A549 treated with AZD2906 at 1 μM for 4 hours (cell line): Measurements from ENCODE around the gene ASCC1. TPM values are rescaled to one million over a fixed set of nuclear protein-coding genes. Genes with fewer than 3 reads are reported as not detected.

Experiments
- total RNA-seq: library from RNA; stranded (reverse); fragments of 200-300 nt; extraction: Qiagen RNA extraction; gene quantifications from 5 replicates; pipeline ENCODE4 v1.2.3, GENCODE V29; 2022

The ASCC1 gene, protein sequence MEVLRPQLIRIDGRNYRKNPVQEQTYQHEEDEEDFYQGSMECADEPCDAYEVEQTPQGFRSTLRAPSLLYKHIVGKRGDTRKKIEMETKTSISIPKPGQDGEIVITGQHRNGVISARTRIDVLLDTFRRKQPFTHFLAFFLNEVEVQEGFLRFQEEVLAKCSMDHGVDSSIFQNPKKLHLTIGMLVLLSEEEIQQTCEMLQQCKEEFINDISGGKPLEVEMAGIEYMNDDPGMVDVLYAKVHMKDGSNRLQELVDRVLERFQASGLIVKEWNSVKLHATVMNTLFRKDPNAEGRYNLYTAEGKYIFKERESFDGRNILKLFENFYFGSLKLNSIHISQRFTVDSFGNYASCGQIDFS
- 34.8 to 47.1 TPM (median 36.0 TPM) in 5 replicates for total RNA-seq

DNA sequence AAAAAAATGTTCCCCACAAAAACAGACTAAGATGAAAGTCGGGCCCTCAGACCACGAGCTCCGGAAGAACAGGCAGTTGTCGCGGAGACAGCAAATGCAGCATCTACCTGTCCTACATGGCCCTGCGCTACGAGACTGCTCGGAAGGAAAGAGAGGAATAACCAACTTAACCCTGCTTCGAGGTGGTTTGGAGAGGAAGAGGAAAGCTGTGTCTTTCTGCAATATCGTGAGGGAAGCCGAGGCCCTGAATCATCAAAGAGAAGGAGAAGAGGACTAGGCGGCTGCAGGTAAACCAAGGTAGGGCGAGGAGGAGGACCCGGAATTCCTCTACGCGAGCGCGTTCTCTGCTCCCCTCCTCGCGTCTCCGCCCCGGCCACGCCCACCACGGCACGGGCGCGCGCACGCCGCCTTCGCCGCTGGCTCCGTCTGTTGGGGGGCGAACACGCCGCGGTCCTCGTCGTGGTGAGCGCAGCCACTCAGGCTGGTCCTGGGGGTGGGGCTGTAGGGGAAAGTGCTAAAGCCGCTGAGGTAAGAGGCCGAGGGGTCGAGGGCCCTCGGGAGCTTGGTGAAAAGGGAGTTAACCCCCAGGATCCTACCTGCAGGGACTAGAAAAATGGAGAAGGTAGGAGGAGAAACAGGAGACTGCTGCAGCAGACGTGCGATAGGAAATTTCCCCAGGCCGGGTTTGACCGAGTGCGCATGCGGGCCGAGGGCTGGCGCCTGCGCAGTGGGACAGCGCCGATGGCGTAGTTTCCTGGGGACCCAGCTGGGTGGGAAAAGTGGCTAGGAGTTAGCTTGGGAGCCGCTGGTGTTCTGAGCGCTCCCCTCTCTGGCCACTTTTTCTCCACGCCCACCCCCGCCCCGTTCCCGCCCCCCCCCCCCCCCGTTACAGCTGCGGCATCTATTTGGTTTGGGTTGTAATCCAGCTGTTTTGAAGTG is at the start of gene ASCC1, which contains the start of gene ANAPC16:
TSS of gene ASCC1 (minus strand) at position 666 of the 939 bp plus-strand sequence. CDS start 2,978 bp downstream, outside the sequence.
TSS of gene ANAPC16 (plus strand) at position 402 of the 939 bp plus-strand sequence. CDS start 7,903 bp downstream, outside the sequence.

DNA sequence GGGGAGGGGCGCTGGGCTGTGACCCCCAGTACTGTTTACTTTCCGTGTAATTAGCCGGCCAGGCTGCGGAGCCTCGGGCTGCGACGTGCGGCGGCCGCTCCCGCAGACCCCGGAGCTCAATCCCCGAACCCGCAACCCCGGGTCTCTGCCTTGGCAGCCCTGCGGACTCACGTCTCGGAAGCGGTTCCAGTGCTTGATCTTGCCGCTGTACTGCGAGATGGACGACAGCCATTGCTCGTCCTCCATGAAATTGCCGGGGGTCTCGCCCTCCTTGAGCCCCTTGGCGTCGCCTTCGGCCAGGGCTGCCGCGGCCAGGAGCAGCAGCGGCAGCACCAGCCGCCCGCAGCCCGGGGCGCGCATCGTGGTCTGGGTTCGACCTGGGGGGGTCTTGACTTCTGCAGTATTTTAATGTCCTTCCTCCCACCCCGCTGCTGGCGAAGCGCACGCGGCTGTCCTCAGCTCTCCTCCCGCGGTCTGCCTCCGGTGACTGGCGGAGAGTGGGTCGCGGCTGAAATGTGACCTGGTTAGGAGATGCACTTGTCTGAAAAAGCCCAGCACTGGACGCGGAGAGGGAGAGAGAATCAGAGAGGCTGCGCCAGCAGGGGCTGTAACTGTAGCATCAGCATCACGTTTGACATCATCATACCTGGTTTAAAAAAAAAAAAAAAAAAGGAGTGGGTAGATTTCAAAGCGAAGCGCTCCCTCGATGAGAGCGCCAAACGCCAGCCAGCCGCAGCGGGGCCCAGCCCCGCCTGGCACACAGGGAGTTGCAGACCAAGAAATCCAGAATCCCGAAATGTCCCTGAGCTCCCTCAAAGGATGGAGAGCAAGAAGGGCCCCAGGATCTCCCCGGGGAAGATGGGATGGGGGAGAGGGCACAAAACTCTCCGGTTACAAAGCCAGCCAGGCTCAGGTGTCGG is 127.8 kb downstream of the ASCC1 start, which contains the start of gene SPOCK2:
TSS of gene SPOCK2 (minus strand) at position 583 of the 920 bp plus-strand sequence. CDS start at position 360, 223 bp downstream.

Other genes starting within 250 kb of the ASCC1 start
- gene SPOCK2, start 127.7 kb downstream of the ASCC1 start, total RNA-seq = 0.29 to 0.53 TPM (median 0.40 TPM) in 5 replicates
- gene ANAPC16, start 264 bp downstream of the ASCC1 start, total RNA-seq = 61.5 to 86.6 TPM (median 83.9 TPM) in 5 replicates
- gene DDIT4, start 57.6 kb upstream of the ASCC1 start, total RNA-seq = 406 to 491 TPM (median 455 TPM) in 5 replicates
- gene DNAJB12, start 138.6 kb upstream of the ASCC1 start, total RNA-seq = 32.1 to 34.5 TPM (median 32.7 TPM) in 5 replicates